CD4-positive, alpha-beta T cell treated with Interleukin-2 at 100 ng/mL for 4 hours (primary cell): ENCODE data around the gene NLRP13.
"Not testable (repeated sequence)": the region's sequence is repeated elsewhere in the genome, so short reads cannot be mapped to it uniquely, and the experiment has no call there.

Source experiments
- DNase-seq: peaks from one replicate; pipeline ENCODE4 v3.0.0-alpha.2; 2020; ENCODE audit warnings: low spot score

NLRP13 gene, protein sequence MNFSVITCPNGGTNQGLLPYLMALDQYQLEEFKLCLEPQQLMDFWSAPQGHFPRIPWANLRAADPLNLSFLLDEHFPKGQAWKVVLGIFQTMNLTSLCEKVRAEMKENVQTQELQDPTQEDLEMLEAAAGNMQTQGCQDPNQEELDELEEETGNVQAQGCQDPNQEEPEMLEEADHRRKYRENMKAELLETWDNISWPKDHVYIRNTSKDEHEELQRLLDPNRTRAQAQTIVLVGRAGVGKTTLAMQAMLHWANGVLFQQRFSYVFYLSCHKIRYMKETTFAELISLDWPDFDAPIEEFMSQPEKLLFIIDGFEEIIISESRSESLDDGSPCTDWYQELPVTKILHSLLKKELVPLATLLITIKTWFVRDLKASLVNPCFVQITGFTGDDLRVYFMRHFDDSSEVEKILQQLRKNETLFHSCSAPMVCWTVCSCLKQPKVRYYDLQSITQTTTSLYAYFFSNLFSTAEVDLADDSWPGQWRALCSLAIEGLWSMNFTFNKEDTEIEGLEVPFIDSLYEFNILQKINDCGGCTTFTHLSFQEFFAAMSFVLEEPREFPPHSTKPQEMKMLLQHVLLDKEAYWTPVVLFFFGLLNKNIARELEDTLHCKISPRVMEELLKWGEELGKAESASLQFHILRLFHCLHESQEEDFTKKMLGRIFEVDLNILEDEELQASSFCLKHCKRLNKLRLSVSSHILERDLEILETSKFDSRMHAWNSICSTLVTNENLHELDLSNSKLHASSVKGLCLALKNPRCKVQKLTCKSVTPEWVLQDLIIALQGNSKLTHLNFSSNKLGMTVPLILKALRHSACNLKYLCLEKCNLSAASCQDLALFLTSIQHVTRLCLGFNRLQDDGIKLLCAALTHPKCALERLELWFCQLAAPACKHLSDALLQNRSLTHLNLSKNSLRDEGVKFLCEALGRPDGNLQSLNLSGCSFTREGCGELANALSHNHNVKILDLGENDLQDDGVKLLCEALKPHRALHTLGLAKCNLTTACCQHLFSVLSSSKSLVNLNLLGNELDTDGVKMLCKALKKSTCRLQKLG

DNA sequence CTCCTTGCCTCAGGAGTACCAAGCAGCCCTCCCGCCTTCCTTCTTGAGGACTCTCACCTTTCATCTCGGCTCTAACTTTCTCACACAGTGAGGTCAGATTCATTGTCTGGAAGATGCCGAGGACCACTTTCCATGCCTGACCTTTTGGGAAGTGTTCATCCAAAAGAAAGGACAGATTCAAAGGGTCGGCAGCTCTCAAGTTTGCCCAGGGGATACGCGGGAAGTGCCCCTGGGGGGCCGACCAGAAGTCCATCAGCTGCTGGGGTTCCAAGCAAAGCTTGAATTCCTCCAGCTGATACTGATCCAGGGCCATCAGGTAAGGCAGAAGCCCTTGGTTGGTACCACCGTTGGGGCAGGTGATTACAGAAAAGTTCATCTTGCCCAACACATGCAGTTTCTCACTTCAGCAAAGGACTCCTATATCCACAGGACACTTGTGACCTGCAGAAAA, at the start of gene NLRP13:
TSS of gene NLRP13 (minus strand) at position 401 of the 451 bp plus-strand sequence. CDS start at position 376, 25 bp downstream.
- DNase-seq: no peak

DNA sequence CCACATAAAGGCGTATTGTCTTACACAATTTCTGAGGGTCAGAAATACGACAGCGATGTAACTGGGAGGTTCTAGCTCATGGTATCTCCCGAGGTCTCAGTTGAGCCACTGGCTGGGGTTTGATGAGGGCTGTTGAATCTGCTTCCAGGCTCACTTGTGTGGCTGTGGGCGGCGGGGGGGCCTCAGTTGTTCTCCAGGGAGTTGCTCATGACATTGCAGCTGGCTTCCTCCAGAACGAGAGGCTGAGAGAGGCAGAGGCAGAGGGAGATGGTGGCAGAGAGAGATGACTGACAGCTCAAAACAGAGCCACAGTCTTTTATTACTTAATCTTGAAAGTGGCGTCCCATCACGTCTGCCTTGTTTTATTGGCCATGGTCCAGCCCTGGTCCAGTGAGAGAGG, 48.3 kb upstream of the NLRP13 start:
- DNase-seq: no peak

DNA sequence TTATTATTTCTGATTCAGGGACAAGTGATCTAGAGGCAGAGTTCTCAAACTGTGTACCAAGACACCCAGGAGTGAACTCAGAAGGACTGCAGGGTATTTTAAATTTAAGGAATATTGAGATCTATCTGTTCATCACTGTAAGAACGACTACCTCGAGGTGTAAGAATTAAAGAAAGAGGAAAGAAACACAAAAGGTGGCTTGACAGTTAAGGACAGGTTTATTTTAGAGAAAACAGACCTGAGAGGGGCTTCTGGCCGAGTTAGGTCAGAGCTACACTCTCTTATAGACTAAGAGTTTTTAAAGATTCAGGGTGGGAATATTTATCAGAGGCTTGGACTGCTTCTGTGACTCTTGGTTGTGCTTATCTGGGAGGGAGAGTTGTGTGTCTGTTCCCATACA, 41.8 kb upstream of the NLRP13 start:
- DNase-seq: no peak

DNA sequence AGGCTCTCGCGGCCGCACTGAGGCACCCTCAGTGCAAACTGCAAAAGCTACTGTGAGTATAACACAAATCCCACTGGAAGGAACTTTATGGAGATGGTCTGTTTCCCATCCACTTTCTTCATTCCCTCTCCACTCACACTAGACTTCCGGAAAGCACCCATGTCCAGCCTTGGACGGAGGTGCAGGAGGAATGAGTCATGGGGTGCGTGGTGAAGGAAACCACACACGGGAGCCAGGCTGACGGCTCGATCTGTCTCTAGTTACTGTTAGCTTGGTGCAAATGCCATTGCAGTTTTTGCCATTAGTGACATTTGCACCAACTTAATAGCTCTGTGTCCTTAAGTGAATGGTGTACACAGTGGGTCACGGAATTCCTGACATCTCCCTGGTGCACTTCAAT, 30.1 kb upstream of the NLRP13 start:
- no peak for DNase-seq

DNA sequence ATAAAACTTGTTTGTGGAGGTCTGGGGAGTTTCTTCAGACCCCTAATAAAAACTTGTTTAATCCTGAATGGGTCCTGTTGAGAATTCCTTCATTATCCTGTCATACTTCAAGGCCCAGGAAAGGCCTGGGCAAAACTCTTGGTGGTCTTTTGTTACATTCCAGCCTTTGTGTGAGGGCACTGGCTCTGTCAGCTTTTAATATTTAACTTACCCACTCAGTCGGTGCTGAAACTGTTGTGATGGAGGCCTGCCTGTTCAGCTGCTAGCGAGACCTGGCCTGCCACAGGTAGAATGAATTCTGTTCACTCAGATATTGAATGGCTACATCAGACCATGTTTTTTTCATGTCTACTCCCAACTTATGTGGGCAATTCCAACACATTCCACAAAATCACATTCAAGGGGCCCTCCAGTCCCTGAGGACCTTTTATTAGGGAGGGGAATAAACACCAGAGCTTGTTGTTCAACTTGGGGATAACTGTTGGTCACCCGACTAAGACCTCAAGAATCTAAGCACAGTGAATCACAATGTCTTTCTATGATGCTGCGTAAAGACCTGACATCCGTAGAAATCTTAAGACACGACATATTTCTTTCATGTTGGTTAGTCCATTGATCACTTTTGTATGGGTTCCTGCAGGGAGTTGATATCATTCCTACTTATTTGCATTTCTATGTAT, 28.0 kb upstream of the NLRP13 start:
- no peak for DNase-seq

DNA sequence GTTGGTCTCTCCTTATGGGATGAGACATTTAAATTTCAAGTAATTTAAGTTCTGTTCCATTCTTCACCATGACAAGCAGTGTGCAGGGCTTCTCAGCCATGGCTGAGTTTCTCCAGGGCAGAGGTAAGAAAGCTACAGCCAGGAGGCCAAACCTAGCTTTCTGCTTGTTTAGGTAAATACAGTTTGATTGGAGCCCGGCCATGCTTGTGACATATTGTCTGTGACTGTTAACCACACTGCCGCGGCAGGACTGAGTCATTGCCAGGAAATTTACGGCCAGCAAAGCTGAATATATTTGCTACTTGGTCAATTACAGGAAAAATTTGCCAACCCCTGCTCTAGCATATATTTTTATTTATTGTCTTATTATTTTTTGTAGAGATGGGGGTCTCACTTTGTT, 26.2 kb upstream of the NLRP13 start:
- DNase-seq: no peak

DNA sequence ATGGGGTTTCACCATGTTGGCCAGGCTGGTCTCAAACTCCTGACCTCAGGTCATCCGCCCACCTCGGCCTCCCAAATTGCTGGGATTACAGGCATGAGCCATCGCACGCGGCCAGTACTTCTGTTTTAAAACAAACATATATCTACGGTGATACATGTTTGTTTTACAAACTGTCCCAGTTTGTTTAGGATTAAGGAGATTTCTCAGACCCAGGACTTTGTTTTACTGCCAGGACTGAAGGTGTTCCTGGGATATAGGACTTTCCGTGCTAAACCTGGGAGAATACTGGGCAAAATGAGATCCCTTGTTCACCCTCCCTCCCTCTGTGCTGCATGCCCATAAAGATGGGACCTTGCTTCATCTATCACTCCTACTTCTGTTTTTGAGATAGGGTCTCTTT, 24.3 kb upstream of the NLRP13 start:
- no peak for DNase-seq

DNA sequence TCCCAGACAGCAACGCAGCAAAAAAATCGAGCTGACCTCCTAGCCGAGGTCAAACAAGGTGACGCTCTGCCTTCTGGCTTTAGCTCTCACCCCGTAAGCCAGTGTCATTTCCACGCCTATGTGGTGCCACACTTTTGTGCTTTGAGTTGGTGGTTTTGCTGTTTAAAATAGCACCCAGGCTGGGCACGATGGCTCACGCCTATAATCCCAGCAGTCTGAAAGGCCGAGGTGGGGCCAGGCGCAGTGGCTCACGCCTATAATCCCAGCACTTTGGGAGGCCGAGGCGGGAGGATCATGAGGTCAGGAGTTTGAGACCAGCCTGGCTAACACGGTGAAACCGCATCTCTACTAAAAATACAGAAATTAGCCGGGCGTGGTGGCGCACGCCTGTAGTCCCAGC, 18.4 kb upstream of the NLRP13 start:
- not testable (repeated sequence) for DNase-seq

DNA sequence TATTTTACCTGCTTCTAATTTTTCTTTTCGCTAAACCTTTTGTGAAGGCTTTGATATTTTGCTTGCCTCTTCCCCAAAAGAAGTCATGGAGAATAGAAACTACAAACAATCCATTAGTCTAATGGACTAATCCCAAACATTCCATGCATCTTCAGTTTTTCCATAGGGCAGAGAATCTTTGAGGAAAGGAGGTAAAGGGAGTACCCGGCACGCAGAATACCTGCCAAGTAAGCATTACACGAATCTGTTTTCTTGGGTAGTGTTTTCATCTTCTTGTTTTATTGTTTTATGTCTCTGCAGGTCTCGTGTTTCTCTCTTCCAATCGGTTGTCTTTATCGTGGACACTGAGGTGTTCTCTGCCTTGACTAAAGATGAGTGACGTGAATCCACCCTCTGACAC, 15.4 kb upstream of the NLRP13 start, which contains the start of gene NLRP8:
TSS of gene NLRP8 (plus strand) at position 301 of the 400 bp plus-strand sequence.
- no peak for DNase-seq

DNA sequence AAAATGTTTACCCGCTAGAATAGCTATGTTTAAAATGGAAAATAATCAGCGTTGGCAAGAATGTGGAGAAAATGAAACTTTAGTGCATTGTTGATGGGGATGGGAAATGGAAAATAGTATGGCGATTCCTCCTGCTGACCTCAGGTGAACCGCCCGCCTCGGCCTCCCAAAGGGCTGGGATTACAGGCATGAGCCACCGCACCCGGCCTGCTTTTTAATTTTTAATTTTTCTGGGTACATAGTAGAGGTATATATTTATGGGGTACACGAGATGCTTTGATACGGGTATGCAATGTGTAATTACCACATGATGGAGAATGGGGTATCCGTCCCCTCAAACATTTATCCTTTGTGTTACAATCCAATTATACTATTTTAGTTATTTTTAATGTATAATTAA, 8.2 kb upstream of the NLRP13 start:
- DNase-seq: no peak

DNA sequence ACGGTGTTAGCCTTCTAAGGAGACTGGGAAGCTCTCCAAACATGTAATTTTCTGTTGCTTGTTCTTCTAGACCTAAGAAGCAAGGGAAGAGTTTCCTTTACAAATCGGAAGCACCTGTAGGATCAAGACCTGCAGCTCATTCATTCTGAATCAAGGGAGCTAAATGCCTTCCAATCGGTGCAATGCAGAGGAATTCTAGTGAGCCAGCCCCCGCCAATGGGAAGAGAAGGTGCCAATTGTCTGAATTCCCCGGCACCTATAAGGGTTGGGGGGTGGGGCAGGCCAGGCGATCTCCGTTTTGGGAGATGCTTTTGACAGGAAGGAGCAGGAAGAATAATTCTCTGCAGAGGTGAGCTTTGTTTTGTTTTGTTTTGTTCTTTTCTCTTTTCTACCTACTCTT, 7.1 kb upstream of the NLRP13 start:
- DNase-seq: no peak

DNA sequence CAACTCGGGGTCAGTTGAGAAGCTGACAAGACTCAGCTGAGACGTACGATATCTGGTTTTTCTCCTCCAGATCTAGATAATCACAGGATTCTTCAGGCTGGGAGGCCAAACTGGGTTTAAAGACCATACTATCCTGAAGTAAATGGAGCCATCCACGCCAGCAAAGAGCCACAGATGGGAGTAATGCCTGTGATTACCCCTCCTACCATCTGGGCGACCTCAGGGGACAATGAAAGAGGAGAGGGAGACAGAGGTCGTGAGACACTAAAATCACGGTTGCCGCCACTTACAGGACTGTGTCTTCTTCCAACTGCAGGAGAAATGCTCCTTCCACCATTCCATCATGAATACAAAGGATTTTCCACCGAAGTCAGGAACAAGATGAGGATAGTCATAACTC, 3.1 kb upstream of the NLRP13 start:
- no peak for DNase-seq

DNA sequence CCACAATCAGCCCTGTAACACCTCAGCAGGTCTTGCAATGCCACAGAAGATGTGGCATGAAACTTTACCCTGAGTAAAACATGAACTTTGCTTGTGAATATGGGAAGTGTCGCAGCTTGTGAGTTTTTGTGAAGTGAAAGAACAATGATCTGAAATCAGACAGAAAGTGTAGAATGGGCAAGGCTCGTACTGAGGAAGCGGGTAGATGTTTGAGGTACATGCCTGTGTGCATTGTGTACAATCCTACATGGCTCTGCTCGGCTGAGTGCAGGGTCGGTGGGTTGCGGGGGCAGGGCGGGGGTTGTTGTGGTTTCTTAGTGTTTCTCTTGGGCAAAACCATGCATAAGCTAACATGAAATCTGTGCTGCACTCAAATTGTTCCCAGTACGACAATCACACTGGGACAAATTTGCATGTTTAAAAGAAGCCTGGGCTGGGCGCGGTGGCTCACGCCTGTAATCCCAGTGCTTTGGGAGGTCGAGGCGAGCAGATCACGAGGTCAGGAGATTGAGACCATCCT, 1.1 kb downstream of the NLRP13 start:
- DNase-seq: no peak

DNA sequence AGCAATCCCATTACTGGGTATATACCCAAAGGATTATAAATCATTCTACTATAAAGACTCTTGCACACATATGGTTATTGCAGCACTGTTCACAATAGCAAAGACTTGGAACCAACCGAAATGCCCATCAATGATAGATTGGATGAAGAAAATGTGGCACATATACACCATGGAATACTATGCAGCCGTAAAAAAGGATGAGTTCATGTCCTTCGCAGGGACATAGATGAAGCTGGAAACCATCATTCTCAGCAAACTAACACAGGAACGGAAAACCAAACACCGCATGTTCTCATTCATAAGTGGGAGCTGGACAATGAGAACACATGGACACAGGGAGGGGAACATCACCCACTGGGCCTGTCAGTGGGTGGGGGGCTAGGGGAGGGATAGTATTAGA, 2.9 kb downstream of the NLRP13 start:
- DNase-seq: not testable (repeated sequence)

DNA sequence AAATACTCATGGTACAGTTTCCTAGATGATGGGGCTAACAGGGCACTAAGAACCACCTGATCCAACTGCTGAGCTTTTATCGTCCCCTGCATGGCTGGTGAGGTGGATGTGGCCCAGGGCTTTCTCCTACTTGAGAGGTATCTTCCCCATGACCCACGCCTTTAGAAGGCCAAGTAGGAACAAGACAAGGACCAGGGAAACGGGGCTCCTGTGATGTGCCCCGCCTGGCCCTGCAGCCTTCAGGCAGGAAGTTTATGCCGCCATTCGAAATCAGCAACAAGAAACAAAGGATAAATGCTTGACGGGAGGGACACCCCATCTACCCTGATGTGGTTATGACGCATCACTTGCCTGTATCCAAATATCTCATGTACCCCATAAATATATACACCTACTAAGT, 4.1 kb downstream of the NLRP13 start:
- DNase-seq: no peak

DNA sequence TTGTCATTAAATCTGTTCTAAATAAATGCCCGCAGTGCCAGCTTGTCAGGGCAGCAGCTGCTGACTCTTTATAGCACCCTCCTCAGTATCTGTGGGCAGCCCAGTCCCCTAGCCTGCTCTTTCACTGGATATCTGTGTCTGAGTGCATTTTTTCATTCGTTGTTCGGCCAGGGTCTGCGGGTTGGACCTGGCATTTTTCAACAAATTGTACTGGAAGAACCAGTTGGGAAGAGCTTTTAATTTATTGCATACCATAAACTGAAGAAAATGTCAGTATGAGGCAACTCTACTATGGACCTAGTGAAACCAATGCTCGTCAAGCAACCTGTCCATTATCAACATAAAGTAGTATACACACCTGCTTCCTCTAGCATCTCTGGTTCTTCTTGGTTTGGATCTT, 8.6 kb downstream of the NLRP13 start:
- no peak for DNase-seq

DNA sequence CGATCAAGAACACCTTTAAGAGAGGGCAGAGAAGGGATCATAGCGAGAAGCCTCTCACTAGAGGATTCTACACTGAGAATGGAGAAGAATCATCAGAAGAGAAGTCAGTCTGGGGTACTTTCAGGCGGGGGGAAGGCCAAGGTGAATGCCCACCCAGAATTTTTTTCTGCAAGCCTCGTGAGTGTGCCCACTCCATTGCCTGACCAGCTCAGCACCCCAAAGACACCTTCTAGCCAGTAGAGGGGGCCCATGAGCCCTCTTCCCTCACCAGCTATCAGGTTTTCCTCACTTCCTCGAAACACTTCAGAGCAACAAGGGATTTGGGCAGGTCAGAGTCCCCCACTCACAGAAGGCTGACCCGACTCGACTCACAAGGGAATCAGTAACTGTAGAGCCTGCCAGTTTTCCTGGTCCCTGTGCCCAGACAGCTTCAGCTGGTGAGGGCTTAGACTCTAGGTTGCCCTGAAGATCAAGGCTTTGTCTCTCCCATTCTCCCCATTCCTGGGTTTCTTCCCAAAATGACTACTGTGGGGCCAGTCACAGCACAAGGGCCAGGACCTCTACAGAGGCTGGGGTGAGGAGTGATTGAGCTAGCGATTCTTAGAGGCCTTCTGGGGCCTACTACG, 18.4 kb downstream of the NLRP13 start:
- DNase-seq: no peak

DNA sequence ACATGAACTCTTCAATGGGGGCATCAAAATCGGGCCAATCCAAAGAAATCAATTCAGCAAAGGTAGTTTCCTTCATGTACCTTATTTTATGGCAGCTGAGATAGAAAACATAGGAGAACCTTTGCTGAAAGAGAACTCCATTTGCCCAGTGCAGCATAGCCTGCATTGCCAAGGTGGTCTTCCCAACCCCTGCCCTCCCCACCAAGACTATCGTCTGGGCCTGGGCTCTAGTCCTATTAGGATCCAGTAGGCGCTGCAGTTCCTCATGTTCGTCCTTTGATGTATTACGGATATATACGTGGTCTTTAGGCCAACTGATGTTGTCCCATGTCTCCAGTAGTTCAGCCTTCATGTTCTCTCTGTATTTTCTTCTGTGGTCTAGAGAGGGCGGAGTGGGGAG, 19.2 kb downstream of the NLRP13 start:
- DNase-seq: no peak

DNA sequence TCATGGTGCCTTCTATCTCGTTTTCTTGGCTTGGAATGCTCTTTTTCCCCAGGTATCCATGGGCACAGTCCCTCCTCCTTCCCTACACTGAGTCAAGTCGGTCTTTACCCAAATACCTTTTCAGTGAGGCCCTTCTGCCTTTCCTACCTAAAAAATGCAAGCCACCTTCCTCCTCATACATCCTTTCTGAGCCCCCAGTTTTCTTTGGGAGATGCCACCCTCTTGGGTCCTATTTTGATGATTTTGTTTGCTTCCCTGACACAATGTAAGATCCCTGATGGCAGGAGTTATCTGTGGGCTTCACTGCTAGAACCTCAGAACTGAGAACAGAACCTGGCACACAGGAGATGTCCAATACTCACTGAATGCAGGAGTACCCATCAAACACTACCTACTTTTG, 22.3 kb downstream of the NLRP13 start:
- no peak for DNase-seq

DNA sequence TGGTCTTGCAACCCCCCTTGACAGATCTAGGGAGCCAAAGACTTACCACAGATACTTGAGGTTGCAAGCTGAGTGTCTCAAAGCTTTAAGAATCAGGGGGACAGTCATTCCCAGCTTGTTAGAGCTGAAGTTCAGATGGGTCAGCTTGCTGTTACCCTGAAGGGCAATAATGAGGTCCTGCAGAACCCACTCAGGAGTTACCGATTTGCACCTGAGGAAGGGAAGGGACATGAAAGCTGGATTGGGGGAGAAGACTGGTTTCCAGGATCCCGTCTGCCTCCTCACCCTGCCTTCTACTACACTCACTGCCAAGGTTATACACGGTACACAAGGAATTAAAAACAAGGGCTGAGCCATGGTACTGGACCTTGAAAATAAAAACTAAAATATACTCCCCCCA, 24.4 kb downstream of the NLRP13 start:
- DNase-seq: no peak

DNA sequence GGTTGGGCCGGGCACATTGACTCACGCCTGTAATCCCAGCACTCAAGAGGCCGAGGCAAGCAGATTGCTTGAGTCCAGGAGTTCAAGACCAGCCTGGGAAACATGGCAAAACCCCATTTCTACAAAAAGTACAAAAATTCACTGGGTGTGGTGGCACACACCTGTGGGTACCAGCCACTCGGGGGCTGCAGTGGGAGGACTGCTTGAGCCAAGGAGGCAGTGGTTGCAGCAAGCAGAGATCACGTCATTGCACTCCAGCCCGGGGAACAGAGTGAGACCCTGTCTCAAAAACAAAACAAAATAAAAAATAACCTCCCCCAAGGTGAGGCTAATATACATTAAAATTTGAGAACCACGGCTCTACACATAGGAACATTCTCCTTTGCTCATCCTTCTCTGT, 24.9 kb downstream of the NLRP13 start:
- DNase-seq: no peak
